NCI-H446 treated with DMSO at 0.1 percent for 48 hours (cell line): ENCODE data around the gene CRYBG3.
A peak's percentile ranks its signal among the peaks of the same experiment; 100 is the strongest.

Source experiments
- DNase-seq: peaks from one replicate; lab custom pipeline; 2025; lab: John Stamatoyannopoulos, UW

CRYBG3 gene

DNA sequence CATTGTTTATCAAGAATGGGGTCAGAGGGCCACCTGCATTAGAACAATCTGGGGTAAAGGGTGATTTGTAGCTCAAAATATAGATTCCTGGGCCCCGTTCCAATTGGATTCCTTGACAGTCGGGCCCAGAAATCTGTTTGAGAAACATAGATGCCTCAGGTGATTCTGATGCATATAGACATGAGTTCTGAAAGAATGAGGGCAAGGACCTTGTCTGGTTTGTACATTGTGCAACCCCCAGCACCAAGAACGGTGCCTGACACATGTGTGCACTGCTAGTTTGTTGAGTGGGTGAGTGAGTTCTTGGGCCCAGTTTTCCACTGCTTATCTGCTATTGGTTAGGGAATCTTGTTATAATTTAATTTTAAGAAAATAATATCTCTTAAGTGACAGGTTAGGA is 16.6 kb downstream of the CRYBG3 start:
- no peak for DNase-seq

DNA sequence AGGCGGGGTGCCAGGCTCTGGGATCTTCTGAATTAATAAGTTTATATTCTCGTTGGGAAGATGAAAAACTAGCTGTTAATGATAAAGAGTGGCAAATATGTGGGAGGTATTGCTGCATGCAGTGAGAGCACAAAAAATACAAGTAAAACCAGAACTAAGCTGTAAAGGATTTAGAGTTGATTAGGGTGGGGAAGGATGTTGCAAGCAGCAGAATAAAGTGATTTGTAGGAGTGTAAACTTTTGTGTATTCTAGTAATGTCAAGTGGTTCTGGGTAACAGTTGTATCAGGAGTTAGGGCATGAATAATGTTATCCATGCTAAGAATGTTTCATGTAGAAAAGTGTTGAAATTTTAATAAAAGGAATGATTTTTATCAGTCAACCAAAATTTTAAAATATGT is 18.1 kb downstream of the CRYBG3 start:
- DNase-seq = no peak

DNA sequence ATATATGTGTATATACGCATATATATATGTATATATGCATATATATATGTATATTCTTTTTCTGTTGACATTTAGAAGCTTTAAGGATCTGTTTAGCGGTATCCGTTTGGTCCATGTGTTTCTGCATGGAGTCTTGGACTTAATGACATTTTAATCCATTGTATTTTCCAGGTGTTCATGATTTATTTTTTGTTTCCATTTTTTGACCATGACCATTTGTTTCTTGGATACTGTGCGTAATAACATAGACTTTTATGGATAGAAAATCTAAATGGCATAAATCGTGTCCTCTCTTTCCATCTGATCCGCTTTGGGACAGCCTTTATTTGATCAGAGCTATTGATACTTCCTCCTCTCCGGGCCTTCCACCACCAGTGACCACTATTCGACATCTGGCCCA is 19.5 kb downstream of the CRYBG3 start:
- DNase-seq = no peak

DNA sequence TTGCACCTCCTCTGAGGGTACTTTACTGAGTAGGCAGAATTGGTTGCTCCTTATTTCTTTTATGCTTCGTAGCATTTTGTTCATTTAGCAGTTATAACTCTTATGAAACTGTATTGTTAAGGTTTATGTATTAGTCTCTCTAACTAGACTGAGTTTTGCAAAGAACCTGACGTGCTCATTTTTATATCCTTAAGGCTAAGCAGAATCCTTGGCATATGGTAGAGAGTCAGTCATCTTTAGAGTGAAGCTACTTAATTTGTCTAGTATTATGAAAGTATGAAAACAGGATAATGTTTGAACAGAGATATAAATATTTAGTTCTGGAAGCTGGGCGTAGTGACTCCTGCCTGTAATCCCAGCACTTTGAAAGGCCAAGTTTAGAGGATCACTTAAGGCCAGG is 20.1 kb downstream of the CRYBG3 start:
- no peak for DNase-seq

DNA sequence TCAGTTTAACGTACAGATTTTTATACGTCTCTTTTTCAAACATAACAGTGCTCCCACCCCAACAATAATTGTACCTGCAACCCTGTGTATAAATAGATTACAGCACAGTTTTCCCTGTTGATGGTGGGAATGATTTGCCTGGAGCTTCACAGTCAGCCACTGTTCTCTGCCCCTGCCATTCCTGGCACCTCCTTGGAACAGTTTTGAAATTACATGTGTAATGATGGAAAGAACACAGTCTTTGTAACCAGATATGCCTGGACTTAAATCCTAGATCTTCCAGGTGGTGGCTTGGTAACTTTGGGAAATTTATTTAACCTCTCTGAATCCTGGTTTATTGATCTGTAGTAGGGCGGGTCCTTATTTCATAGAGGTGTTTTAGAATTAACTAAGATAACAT is 27.0 kb downstream of the CRYBG3 start:
- no peak for DNase-seq

DNA sequence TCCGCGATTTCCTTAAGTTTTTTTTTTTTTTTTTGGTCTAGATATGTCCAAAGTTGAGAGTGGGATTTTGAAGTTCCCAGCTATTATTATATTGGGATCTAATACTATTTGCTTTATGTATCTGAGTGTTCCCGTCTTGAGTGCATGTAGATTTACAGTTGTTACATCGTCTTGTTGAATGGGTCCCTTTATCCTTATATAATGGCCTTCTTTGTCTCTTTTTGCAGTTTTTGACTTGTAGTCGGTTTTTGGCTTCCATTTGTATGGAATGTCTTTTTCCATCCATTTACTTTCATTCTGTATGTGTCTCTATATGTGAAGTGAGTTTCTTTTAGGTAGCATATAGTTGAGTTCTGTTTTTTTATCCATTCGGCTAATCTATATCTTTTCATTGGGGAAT is 35.6 kb downstream of the CRYBG3 start:
- DNase-seq = no peak

DNA sequence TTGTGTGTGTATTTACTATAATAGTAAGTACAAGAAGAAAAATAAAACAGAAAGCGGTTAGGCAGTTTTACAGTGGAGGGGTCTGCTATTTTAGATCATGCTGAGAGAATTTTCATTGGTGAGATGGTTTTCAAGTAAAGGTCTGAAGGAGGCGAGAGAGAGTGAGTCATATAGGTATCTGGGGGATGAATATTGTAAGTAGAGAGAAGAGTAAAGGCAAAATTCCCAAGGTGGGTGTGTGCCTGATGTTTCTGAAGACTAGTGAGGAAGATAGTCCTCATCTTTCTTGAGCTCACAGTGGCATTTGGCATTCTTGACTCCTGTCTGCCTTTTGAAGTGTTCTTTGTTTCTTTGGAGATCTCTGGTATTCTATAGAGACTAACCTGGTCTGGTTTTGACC is 38.6 kb downstream of the CRYBG3 start:
- no peak for DNase-seq

DNA sequence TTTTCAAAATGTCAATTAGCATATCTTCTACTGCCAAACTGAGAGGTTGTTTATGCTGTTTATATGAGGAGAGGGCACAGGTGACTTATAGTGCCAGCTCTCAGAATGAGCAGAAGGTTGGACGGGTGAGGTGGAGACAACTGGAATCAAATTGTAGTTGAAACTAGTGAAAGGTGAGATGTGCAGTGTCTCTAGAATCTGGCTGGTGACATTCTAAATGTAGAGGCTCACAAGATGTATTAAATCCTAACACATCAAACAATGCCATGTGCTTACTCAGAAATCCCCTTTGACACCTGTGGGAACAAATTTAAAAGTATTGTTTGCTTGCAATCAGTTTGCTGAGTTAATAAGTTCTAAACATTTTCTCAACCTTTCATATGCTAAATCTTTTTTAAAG is 40.8 kb downstream of the CRYBG3 start:
- DNase-seq = no peak

DNA sequence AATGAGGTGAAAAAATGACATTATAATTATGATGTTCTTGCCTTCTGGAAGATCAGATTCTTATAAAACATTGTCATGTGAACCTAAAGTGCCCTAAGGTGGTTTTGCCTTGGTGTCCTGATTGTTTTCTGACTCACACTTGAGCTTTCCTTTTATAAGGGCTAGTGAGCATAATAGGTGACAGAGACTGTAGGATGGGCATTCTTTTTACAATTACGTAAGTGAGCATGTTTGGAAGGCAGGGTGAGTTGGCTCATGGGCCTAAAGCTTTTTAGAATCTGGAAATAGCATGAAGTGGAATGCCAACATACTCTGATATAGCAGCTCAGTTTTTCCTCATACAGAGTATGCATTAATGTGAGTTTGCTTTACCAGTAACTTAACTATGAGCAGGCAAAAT is 41.2 kb downstream of the CRYBG3 start:
- no peak for DNase-seq

DNA sequence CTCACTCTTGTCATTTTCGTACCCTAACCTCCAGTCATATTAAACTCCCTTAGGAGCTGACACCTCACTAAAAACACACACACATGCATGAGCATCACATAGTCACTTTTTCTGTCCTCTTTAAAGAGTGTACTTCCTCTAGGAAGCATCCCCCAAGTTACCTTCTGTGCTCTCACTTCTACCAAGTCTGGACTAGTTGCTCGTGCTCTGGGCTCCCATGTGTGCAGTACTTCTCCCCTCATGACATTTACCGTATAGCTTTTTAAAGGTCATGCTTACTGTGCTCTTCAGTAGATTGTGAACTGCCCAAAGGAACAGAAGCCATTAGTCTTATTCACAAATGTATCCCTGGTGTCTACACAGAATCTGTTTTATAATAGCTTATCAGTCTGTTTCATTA is 42.0 kb downstream of the CRYBG3 start:
- DNase-seq = no peak

DNA sequence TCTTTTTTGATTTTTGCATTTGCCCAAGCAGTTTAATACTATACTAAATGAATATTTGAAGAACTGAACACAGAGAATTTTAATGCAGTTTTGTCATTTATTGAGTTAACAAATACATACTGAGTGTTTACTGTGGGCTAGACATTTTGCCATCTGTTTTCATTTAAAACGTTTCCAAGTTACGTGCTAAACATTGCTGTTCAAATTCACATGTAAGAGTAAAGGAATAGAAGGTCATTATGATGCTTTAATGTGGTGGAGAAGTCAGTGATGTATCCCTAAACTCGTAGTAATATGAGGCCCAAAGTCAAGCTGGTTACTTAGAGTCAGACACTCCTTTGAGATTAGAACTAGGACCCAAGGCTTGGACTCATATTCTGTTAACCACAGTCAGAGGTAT is 49.4 kb downstream of the CRYBG3 start:
- DNase-seq = no peak

DNA sequence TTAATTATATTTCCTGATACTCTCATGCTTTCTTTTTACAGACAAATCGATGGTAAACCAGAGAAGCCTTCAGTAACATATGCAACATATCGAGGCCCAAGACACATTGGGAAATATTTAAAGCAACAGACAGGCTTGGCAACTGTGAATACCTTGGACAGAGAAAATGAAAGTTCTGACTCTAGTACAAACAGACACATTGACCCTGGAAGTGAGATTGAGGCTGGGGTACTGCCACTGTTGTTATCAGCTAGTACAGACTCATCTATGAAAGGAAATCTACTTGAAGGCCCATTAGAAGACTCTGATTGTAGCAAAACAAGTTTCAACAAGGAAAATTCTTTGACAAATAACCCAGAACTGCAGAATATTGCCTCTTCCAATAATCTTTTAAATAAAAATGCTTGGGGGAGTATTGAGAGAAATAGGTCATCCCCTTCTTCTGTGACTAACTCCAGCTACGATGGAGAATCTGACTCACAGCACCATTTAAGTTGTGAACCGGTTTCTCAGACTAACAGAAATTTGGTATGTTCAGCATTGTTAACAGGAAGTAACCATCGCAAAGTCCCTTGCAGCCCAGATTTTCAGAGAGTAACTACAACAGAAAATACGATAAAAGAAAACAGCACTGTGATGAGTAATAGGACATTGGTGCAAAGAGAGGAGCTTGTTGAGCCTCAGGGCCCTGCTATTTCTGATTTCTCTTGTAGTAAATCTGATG is 50.2 kb downstream of the CRYBG3 start:
- no peak for DNase-seq

DNA sequence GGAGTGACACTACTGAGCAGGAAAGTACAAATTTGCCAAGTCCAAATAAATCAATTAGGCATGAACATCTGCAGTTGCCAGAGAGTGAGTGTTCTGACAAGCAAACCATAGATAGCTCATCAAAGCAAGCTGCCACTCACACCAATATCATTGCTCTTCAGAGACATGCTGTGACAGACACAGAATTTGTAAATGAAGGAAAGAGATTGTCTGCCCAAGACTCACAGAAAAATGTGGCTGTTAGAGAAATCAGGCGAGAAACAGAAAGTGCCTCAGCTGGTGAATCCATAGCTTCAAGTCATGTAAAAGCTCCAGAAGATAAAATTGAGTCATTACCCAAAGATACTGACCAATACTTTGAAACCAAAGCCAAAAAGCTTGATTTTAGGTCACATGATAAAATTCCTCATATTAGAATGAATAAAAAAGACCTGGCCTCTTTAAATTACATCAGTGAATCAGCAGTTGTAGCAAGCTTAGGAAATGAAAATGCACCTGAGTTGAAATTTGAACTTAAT is 50.8 kb downstream of the CRYBG3 start:
- DNase-seq = peak; percentile 57

DNA sequence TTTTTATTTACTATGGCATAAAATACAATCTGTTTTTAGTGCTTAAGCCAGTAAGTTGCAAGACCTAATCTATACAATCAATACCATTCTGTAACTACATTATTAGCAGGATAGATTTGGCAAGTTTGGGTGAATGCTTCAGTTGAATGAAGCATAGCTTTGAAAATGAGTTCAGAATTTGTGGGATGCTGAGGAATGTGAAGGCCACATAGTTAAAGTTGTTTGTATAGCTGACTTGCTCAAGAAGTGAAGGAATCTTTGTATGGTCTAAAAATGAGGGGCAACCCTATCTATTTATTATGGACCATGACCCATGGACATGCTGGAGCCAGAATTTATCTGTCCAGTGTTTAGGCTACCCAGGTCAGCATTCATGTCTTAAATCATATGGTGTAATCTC is 58.5 kb downstream of the CRYBG3 start:
- no peak for DNase-seq

DNA sequence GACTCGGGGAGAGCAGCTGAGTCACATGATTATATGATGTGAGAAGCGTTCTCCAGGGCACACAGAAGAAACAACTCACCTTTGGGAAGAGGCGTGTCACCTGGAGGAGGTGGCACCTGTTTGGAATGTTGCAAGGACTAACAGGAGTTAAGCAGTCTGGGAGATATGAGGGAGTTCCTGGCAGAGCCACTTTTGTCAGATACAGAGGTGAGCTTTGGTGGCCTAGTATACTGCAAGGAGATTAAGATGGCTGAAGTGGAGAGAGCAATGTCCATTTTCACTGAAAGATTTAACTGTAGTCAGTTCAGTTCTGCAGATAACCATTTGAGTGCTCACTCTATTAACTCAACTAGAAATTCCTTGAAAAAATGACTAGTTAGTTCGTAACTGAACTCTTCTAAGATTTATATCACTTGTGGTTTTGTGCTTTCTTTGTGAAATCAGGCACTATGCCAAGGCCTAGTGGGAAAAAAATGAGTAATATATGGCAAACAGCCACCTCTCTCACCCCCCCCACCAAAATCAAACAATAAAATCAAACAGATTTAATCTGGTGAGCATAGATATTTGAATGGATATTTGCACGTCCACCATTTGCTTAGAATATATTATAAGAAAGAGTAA is 61.3 kb downstream of the CRYBG3 start:
- DNase-seq = no peak

DNA sequence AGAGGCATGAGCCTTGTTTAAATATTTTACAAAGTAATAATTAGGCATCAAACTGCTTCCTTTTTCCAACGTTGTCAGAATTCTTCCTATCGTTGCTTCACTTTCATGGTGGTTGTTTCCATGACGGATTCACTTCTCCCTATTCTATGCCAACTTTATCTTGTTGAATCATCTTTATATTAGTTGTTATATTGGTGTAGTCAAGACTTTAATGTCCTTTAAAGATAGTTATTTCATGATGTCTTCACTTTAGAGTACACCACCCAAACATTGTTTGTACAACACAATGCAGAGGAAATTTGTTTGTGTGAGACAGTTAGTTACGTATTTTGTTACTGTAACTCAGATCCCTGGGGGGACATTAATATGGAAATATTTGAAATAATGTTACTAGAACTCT is 61.9 kb downstream of the CRYBG3 start:
- DNase-seq = no peak

DNA sequence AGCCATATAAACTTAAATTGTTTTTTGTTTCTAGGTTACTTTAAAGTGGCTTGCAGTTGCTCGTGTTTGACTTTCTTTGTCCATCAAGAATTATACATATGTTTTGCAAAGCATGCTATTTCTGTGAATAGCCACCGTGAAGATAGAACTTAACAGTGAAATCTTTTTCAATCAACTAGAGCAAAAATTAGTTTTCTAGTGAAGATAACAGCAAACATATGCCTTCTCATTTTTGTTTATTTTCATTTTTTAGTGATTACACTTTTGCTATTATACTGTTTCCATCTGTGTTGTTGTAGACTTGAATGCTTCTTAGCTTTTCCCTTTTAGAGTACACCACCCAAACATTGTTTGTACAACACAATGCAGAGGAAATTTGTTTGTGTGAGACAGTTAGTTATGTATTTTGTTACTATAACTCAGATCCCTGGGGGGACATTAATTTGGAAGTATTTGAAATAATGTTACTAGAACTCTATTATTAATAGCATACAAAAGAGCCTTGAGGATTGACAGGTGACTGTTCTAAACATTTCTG is 62.8 kb downstream of the CRYBG3 start:
- DNase-seq = no peak

DNA sequence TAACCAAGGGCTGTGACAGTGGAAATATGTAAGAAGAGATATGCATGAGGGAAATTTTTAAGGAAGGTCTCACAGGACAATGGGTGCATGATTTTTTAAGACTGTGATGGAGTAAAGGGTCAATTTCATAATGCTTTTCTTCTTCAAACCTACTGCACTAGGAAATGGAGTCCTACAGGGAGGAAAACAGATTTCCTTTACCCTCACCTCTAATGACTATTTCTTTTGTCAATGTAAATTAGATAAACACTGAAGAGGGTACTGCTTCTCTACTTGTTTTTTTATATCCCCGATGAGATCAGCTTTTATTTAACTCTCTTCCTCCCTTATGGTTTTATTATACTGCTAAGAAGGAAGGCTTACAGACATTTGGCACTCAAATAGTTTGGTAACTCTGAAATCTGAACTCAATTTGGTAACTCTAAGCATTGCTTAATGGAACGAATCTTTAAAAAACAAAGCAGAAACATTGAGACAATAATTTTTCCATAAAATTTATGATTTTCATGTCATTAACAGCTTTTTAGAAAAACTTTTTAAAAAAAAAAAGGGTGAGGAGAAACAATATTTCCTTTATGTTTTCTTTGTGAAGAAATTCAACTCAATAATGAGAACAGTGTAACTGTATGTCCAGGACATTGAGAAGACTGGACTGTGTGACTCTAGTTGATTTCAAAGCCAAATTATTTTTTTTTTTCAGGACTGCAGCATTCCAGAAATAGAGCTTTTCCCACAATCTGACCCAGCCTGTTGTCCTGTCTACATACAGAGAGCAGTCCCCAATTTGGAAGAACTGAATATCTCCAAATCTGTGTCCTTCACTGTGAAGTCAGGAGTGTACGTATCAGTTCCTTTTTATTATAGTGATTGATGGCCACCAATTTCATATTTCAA is 64.4 kb downstream of the CRYBG3 start:
- no peak for DNase-seq

DNA sequence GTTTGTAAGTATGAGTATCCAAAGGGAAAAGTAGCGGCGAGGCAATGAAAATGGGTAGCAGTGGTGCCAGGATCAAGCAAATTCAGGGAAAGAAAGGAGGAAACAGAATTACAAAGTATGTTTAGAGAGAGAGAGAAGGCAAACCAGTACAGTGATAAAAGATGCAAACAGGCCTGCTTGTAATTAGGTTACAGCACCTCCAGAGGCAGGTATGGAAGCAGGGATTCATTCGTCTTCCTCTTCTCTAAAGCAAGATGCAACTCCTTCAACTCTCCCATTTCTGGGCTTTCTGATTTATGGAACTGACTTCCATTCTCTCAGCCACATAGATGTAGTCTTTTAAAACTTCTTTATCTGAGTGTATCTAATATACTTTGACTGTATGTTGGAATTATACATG is 68.0 kb downstream of the CRYBG3 start:
- DNase-seq = no peak

DNA sequence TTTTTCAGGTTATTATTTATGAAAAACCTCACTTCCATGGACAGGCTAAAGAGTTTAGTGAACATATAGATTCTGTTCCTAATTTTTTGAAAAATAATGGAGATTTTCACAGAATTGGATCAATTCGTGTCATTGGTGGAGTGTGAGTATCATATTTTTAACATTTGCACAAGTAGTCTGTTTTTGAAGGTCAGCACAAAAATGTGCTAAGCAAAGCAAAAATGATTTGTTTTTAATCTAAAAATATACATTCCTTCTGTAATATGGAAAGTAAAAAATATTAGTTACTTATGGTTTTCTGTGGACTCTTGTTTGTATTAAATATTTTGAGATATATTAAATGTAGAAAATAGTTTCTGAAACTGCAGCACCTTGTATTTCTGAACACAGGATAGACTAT is 71.0 kb downstream of the CRYBG3 start:
- DNase-seq = no peak

DNA sequence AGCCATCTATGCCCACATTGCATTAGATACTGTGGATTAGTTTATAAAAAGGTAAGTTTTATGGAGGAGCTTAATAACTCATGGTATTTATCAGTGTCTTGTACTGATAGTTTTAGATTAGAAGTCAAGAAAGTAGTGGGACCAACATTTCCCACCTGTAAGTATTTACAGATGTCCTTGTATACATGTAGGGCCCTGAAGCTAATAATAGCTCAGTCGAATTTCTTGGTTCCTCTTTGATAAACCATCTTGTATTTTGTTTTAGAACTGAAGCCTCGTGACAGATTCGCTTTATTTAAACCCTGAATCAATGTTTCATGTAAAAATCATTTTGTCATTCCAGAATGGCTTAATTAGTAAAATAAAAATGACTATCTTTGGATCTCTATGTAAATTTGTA is 73.4 kb downstream of the CRYBG3 start:
- no peak for DNase-seq

DNA sequence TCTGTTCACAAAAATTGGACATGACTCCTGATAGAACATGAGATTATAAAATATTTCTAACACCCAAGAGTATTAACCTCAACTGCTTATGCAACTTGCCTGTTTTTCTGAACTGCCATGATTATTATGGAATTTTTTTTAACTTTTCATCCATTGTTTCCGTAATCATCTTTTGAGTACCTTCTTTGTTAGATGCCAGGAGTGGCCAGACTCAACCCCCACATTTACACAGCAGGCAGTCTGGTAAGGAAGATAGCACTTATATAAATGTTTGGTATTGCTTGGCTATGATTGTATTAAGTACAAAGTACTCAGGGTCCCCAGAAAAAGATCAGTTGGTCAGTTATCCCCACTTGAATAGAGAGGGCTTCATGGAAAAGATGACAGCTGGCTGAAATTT is 74.3 kb downstream of the CRYBG3 start:
- DNase-seq = no peak

DNA sequence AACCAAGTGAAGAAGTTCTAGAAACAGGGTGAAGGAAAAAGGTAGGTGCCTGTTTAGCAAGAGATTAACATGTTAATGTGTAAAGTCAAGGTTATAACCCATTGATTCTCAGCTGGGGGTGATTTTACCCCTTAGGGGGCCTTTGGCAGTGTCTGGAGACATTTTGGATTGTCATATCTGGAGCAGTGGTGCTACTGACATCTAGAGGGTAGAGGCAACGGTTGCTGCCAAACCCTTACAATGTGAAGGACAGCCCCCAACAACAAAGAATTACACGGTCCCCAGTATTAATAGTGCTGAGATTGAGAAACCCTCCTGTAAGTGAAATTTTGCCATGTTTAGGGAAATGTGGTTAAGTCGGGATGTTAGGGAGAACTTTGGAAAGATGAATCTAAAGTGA is 74.7 kb downstream of the CRYBG3 start:
- no peak for DNase-seq
